T-helper 1 cell (primary cell): ENCODE results near the gene IL3RA.
"Not testable (repeated sequence)": the region's sequence is repeated elsewhere in the genome, so short reads cannot be mapped to it uniquely, and the experiment has no call there.

ENCODE experiments used
- DNase-seq, 5 donors: peaks; one replicate each; pipeline ENCODE4 v3.0.0-alpha.2; 2012 to 2020
- total RNA-seq, 4 donors: gene quantifications; one replicate each; lab custom pipeline; 2026; lab: John Stamatoyannopoulos, UW

Gene IL3RA
- 0.12 to 0.31 (median 0.21) reads per million in 4 donors for total RNA-seq

DNA sequence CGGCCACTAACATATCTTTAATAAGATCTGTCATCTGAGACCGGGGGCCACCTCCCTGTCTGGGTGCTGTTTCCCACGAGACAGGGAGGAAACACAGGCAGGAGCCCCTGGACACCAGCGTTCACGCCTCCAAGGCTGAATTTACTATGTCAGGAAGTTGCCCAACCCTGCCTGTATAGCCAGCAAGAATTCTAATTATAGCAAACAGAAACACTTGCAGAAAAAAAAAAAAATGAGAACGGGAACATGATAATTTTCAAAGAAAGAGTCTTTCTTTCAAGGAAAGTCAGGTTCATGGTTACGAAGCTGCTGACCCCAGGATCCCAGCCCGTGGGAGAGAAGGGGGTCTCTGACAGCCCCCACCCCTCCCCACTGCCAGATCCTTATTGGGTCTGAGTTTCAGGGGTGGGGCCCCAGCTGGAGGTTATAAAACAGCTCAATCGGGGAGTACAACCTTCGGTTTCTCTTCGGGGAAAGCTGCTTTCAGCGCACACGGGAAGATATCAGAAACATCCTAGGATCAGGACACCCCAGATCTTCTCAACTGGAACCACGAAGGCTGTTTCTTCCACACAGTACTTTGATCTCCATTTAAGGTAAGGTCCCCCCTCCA, at the start of gene IL3RA:
Gene IL3RA (plus strand): TSS at position 455 of the 613 bp plus-strand sequence. CDS start 4,981 bp downstream, outside the sequence.
- DNase-seq: peak in 1 of 5 donors; percentile 33

DNA sequence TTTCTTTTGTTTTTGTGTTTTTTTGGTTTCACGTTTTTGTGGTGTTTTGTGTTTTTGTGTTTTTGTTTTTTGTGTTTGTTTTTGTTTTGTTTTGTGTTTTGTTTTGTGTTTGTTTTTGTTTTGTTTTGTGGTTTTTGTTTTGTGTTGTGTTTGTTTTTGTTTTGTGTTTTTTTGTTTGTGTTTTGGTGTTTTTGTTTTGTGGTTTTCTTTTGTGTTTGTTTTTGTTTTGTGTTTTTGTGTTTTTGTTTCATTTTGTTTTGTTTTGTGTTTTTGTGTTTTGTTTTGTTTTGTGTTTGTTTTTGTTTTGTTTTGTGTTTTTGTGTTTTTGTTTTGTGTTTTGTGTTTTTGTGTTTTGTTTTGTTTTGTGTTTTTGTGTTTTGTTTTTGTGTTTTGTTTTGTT, 47.0 kb upstream of the IL3RA start:
- DNase-seq: no peak

- DNase-seq: no peak
Measured at GRCh38 chrX:1291110-1291740, 45.4 kb upstream of the IL3RA start.

DNA sequence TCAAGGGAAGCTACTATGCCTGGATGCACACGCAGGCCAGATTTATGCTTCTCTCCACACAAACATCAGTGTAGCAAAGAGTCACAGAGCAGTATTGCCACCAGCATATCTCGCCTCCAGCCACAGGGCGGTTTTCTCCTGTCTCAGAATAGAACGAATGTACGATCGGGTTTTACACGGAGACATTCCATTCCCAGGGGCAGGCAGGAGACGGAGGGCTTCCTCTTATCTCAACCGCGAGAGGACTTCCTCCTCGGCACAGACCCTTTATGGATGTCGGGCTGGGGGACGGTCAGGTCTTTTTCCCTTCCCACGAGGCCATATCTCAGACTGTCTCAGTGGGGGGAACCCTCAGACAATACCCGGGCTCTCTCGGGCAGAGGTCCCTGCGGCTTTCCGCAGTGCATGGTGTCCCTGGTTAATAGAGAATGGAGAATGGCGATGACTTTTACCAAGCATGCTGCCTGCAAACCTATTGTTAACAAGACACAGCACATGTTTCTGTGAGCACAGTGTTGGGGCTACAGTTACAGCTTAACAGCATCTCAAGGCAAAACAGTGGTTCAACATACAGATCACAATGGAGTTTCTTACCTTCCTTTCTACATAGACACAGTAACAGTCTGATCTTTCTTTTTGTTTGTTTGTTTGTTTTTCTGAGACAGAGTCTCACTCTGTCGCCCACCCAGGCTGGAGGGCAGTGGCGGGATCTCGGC, 43.9 kb upstream of the IL3RA start:
- no peak for DNase-seq

- DNase-seq: no peak
Measured at GRCh38 chrX:1294301-1295067, 42.1 kb upstream of the IL3RA start.

DNA sequence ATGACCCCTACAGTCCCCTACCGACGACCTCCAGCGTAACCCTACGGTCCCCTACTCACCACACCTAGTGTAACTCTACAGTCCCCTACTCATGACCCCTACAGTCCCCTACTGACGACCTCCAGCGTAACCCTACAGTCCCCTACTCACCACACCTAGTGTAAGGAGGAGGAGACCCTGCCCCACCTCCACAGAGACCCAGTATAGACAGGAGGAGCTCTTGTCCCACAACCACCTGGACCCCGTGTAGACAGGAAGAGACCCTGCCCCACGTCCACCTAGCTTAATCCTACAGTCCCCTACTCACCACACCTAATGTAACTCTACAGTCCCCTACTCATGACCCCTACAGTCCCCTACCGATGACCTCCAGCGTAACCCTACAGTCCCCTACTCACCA, 41.0 kb upstream of the IL3RA start:
- no peak for DNase-seq

DNA sequence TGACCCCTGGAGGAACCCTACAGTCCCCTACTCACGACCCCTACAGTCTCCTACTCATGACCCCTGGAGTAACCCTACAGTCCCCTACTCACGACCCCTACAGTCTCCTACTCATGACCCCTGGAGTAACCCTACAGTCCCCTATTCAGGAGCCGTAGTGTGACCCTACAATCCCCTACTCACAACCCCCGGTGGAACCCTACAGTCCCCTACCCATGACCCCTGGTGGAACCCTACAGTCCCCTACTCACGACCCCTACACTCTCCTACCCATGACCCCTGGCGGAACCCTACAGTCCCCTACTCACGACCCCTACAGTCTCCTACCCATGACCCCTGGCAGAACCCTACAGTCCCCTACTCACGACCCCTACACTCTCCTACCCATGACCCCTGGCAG, 39.0 kb upstream of the IL3RA start:
- not testable (repeated sequence) for DNase-seq

- DNase-seq: no peak
Measured at GRCh38 chrX:1300449-1300848, 36.1 kb upstream of the IL3RA start.

- DNase-seq: no peak
Measured at GRCh38 chrX:1305411-1305810, 31.2 kb upstream of the IL3RA start.

- no peak for DNase-seq
Measured at GRCh38 chrX:1306909-1307625, 29.5 kb upstream of the IL3RA start.

- no peak for DNase-seq
Measured at GRCh38 chrX:1307626-1308340, 28.8 kb upstream of the IL3RA start.

DNA sequence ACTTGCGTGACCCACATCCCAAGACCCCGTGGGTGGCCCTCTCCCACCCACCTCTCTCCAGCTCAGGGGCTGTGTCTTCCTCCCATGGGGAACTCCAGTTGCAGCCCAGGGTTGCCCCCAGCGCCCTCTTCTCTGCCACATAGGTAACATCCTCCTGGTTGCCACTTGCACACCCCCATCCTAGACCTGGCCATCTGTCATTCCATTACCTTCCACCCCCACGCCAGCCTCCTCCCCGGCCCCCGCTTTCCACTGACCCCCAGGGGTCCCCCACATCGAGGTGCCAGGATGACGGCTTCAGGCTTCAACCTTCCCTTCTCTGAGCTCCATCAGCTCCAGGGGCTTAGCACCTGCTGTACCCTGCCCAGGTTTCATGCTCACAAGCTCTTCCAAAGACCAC, 28.1 kb upstream of the IL3RA start:
- DNase-seq: no peak

DNA sequence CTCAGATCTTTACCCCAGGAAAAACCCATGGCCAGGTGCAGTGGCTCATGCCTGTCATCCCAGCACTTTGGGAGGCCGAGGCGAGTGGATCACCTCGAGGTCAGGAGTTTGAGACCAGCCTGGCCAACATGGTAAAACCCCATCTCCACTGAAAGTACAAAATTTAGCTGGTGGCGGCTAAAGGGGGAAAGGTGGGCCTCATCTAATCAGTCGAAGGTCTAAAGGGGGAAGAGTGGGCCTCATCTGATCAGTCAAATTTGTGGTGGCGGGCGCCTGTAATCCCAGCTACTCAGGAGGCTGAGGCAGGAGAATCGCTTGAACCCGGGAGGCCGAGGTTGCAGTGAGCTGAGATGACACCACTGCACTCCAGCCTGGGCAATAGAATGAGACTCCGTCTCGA, 27.7 kb upstream of the IL3RA start:
- not testable (repeated sequence) for DNase-seq

GRCh38 chrX:1313788-1314187, 22.8 kb upstream of the IL3RA start:
- no peak for DNase-seq

DNA sequence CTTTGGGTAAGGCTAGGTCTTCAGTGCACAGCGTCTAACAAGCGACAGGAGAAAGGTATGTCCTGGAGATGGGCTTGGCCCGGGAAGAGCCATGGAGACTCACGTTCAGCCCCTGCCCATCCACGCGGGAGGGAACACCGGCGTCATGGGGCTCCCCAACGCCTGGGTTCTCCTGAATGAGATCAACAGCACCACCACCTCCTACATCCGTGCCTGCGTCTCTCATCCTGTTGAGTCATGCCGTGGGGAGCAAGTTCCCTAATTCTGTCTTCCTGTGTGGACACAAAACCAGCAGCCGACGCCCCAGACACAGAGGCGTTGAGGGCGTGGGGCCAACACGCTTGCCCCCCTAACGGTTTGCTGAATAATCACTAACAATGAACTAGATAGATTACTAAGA, 20.1 kb upstream of the IL3RA start:
- peak in 1 of 5 donors; percentile 46 for DNase-seq

- DNase-seq: no peak
Measured at GRCh38 chrX:1321674-1322073, 14.9 kb upstream of the IL3RA start.

DNA sequence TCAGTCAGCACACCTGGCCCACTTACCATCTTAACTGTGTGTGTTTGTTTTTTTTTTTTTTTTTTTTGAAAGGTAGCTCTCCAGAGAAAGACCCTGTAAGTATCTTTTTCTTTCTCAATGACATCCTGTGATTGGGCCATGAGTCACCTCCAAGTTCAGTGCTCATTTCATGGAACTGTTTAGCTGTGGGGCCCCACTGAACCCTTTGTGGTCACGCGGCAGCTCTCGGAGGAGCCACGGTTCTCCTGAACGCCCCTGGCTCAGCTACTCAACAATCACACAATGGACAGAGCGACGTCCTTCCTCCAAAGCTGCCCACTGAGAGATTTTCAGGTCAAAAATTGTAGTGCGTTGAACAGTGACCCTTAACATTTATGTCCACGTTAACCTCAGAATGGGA, 14.2 kb upstream of the IL3RA start:
- peak in 1 of 5 donors; percentile 44 for DNase-seq

- peak in 4 of 5 donors; percentile 15 to 75 (median 27) for DNase-seq
Measured at GRCh38 chrX:1323315-1323714, 13.3 kb upstream of the IL3RA start.

- no peak for DNase-seq
Measured at GRCh38 chrX:1325515-1326116, 11.0 kb upstream of the IL3RA start.

DNA sequence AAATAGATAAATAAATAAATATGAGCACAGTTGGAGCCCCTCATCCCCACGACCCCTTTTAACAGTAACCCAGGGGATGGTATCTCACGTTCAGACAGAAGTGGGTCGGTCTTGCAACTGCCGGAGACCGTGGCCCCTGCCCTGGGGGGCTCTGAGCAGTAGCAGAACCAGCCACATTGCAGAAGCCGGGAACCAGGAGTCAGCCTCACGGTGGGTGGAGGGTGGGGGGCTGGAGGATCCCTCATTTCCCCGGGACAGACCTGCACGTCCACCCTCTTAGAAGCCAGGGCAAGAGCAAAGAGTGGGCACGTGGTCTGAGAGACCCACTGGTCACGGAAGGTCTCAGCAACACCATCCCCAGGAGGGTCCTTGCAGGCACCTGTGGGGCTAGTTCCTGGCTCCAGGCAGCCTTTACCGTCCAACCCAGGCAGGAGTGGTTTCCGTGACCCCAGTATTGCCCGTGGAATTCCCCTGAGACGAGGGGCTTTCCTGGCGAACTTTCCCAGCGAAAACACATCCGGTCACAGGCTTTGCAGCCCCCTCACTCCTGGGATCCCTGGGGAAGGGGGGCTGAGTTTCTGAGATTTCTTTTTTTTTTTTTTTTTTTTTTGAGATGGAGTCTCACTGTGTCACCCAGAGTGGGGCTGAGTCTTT, 8.8 kb upstream of the IL3RA start:
- DNase-seq: no peak

DNA sequence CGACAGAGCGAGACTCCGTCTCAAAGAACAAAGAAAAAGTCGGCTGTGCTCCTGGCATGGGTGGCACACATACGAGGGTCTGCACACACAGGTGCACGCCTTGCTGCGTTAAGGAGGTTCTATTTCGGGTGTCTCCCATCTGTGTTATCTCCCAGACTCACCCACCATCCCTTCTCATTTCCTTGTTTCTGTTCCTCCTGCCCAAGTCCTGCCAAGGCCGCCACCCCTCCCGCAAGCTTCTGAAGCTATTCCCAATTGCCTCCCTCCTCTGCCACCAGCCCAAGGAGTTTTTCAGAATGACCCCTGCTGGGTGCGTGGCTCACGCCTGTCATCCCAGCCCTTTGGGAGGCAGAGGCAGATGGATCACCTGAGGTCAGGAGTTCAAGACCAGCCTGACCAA, 6.0 kb upstream of the IL3RA start:
- no peak for DNase-seq
